AG10803 (cell line): ENCODE measurements around the gene ANLN.

Experiments used
- DNase-seq: peaks from one replicate; pipeline ENCODE4 v3.0.0; 2010; ENCODE audit warnings: low read depth
- H3K4me3 ChIP-seq: 2 replicates; pipeline ENCODE4 v1.5.1; 2011; ENCODE audit warnings: mild to moderate bottlenecking, low read length, control low read depth
- CTCF ChIP-seq: conservative IDR thresholded peaks from 2 replicates; pipeline ENCODE4 v1.5.1; 2011; ENCODE audit warnings: mild to moderate bottlenecking, low read length, control low read depth, inconsistent platforms

The ANLN gene

GRCh38 chr7:36468370-36469101 lies 78.9 kb downstream of the ANLN start:
- TF ChIP-seq CTCF, result no peak
- no peak overlapping the region for H3K4me3 ChIP-seq
- peak; percentile 36 for DNase-seq

DNA sequence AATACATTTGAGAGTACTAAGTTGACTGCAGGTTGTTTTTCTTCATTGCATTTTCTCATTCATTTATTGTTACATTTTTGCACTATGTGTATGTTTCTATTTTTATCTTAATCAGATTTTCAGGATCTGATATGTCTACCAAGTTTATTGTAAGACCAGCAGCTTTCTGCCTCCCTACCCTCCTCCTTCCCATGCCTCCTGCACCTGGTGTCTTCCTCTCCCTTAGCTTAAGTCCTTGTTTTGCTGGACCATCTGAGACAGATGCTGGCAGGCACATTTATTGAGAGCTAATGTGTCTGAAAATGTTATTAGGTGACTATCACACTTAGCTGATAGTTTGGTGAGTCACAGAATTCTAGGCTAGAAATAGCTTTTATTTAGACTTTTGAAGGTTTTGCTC lies 79.6 kb downstream of the ANLN start:
- TF ChIP-seq CTCF, result no peak
- DNase-seq, result no peak
- H3K4me3 ChIP-seq, result no peak overlapping the region

- no peak for TF ChIP-seq CTCF
- no peak overlapping the region for H3K4me3 ChIP-seq
- no peak for DNase-seq
Observed at GRCh38 chr7:36472141-36472729, 82.6 kb downstream of the ANLN start.

- no peak overlapping the region for H3K4me3 ChIP-seq
- no peak for DNase-seq
- TF ChIP-seq CTCF, result peak; percentile 53
Observed at GRCh38 chr7:36473454-36474282, 84.0 kb downstream of the ANLN start.

DNA sequence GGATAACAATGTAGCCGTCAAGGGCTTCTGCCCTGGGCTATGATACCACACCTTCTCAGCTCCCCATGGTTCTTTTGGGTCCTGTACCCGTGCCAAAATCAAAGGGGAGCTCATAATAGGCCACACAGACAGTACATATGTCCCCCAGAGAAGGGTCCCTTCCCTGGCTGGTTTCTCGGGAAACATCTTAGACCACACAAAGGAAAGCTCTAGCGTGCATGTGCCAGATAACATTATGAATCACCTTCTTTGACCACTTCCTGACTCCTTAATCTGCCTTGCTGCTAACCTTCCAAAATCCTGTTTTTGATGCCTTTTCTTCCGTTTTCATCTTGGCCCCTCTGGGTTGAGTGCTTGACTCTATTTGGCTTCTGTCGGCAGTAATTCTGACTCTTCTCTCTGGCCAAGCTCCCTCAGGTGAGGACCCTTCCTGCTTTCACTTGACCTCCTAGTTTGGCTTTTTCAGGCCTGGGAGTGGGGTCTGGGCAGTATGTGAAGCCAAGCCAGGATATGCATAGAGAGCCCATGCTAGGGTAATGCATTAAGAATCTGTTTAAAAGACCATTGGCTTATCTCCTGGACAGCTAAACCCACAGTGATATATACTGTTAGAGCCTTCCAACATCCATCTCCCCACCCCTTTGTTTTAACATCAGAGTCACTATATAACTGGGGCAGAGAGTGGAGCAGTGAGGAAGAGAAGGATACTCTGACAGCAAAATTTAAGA lies 84.8 kb downstream of the ANLN start:
- TF ChIP-seq CTCF, result no peak
- no peak overlapping the region for H3K4me3 ChIP-seq
- no peak for DNase-seq

GRCh38 chr7:36475011-36475342 lies 85.3 kb downstream of the ANLN start:
- no peak overlapping the region for H3K4me3 ChIP-seq
- no peak for DNase-seq
- no peak for TF ChIP-seq CTCF
